GM19324 (cell line): ENCODE data around the gene IGF2.

ENCODE experiments used
- ATAC-seq: cut with Tn5 transposase; IDR thresholded peaks from one replicate; pipeline ENCODE4 v1.9.1; 2021; ENCODE audit warnings: mild to moderate bottlenecking, moderate library complexity; ENCODE audit not compliant: unreplicated experiment, low FRiP score

IGF2 gene

DNA sequence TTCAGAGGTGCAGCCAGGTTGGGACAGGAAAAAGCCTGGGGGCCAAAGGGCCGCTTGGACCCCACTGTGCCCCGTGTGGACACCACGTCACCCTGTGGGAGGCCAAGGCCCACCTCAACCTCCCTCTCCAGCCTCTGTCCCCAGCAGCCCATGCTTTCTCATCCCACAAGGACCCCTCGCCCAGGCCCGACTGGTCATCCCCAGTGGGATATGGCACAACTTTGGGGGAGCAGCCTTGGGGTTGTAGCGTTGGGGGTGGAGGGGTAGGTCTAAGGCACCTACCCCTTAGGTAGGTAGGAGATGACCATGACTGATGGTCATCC is 44.0 kb downstream of the IGF2 start:
- ATAC-seq: no peak

GRCh38 chr11:2094354-2095197 is 44.6 kb downstream of the IGF2 start:
- ATAC-seq: no peak

DNA sequence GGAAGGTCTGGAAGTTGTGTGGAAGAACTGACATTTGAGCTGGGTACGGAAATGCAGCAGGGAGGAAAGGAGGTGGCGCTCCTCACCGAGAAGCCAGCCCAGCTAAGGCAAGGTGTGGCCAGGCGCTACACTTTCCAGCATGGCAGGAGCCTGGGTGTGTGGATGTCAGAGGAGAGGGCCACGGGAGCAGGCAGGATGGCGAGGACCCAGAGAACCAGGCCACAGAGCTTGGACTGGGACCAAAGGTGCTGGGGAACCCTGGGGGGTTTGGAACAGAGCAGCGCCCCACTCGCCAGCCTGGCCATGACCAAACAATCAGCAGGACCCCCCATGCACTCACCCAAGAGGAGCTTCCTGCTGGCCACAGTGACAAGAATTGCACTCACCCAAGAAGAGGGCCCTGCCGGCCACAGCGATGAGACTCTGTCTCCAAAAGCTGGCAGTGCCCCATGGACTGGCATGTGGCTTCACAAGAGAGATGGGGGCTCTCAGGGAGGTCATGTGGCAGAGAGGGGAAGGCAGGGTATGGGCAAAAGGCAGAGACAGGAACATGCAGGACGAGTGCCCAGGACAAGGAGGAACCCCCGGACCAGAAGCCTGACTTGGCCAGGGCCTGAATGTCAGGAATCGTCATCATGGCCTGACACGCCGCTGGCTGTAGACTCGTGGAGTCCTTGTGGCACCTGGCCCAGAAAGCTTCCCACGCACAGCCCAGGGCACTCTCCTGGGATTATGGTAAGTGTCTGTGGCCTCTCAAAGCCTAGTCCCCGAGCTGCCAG is 45.4 kb downstream of the IGF2 start:
- no peak for ATAC-seq

DNA sequence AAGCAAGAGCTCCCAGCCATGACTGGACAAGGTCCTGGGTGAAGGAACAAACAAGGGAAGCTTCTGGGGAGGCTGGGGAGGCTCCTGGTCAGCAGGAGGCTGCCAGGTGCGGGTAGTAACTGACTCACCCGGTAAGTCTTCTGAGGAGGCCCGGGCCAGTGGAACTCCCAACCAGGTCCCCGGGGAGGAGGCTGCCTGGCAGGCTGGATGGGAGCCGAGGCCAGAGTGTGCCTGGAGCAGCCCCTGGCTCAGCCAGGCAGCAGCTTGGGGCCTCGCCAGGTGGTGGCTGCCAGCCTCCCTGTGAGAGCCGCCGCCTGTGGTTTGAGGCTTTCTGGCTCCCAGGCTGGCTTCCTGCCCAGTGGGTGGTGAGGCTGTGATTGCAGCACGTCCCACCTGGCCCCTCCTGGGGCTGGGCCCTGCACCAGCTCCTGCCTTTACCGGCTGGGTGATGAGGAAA is 46.2 kb downstream of the IGF2 start:
- ATAC-seq: no peak

DNA sequence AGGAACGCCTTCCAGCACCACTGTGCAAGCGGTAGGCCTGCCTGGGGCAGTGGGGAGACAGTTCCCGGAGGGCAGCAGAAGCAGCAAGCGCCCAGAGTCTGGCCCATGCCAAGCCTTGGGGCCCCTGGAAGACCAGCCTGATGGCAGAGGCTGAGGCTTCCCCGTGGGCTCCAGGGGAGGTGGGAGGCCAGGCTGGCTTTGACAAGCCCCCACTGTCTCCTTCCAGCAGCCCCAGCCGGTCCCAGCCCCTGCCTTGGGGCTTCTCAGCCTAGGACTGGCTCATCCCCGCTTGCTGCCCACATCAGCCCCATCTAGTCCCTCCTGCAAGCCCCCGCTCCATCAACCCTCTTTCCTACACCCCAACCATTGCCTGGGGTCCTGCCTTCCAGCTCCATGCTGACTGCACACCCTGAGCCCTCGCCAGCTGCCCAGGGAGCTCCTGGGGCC is 46.7 kb downstream of the IGF2 start:
- ATAC-seq: no peak

- no peak for ATAC-seq
Observed at GRCh38 chr11:2091786-2092463, 47.3 kb downstream of the IGF2 start.

DNA sequence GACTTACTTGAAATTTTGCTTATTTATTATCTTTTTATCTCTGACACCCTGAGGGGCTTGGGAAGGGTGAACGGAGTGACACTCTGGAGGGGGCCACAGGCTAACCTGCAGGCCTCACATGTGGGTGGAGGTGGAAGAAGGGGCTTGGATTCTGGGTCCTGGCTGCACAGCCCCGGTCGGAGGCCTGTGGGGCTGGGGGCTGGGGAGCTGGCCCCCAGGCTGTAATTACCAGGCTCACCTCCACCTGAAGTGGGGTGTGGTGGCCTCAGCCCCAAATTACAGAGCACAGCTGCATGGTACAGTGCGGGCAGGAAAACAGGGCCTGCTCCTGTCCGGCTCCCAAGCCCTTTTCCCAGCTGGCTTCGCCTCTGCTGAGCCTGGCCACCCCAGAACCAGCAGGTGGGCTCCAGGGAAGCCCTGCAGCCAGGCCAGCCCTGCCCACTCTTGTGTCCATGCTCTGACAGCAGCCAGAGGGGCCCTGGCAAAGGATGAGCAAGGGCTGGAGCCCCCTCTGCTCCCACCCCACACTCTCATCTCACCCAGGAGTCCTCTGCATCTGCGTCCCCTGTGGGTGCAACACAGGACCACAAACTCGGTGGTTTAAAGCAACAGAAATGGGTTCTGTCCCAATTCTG is 48.0 kb downstream of the IGF2 start:
- no peak for ATAC-seq

DNA sequence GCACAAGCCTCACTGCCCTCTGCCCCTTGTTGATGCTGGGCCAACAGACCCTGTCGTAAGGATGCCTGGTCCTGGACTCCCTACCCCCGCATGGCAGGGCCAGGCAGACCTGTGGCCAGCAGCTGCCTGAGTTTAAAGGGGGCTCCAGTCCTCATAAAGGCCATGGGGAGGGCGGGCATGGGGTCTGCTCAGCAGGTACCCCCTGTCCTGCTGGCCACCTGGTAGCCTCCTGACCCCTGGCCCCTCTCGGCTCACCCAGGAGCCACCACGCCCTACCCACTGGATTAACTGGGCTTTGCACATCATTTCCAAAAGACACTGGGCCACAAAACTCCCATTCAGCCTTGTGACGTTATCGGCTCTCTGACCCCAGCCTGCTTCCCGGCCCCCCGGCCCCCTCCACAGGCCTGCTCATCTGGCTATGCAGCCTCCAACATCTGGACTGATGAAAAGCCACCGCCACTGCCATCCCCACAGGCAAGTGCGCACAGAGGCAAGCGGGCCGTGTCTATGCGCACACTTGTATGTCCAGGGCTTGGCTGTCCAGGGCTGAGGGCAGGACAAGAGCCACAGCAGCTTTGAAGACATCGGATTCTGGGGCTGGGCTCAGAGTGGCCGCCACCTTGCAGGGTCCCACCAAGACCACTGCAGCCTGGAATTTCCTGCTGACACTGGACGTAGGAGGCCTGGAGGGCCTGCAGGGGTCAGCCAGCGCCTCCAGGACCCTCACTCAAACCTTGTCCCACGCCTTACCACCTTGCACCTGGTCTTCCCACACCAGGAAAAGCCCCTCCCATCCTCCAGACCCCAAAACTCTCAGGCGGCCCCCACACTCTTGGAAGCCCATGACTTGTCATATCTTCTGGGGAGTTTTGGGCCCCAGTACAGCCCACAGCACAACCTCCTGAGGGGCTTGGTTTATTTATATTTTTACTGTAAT is 48.7 kb downstream of the IGF2 start:
- no peak for ATAC-seq

DNA sequence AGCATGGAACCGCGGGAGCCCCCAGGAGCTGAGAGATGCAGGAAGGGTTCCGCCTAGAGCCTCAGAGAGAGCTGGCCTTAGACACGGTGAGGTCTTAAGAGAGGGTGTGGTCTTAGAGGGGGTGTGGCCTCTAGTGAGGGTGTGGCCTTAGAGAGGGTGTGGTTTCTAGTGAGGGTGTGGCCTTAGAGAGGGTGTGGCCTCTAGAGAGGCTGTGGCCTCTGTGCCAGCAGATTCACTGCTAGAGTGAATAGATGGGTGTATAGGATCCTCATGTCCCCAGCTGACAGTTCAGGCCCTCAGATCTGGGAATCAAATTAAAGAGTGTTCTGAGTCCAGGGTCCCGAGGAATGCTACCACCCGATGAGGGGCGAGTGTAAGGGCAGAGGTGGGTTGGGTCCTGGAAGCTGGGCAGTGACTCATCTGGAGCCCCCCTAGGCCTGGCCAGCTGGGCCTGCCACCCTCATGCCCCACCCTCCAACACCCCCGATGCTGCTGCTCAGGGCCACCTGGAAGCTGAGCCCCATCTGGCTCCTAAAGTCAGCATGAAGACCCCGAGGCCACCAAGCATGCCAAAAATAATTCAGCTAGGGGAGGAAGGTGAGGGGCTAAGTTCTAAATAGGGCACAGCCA is 49.5 kb downstream of the IGF2 start:
- ATAC-seq: no peak

GRCh38 chr11:2088746-2089535 is 50.2 kb downstream of the IGF2 start:
- no peak for ATAC-seq

GRCh38 chr11:2088284-2088683 is 50.9 kb downstream of the IGF2 start:
- ATAC-seq: no peak

- no peak for ATAC-seq
Observed at GRCh38 chr11:2086239-2087040, 52.7 kb downstream of the IGF2 start.

DNA sequence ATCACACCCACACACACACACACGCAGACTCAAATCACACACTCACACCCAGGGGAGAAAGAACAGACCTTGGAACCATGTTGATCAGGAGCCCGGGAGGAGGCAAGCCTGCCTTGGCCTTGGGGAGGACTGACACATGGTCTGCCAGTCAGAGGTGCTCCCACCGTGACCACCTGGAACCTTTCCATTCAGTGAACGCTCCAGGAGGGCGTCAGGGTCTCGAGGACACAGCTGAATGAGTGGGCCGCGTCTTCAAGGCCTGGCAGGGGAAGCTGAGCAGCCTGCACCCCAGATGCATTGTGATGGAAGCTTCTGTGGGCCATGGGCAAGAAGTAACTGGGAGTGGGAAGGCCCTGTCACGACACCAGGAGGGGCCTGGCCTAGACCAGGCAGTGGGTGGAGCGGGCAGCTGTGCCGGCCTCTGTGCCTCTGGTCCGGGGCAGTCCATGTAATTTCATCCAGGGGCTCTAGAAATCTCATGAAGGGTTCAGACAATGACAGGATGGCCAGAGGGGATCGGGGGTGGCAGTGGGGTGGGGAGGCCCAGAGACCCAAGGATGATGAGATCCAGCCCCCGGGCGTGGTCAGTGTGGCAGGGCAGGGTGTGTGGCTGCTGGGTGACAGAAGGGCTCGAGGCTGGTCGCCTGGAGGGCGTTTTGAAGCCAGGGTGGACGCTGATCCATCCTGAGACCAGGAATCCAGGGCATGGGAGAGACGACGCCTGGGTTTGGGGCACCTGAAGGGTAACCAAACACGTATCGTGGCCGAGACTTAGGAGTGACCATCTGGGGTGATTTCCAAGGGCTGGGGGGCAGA is 53.7 kb downstream of the IGF2 start:
- ATAC-seq: no peak

- no peak for ATAC-seq
Observed at GRCh38 chr11:2084721-2085120, 54.5 kb downstream of the IGF2 start.
